CMK (cell line): ENCODE data around the gene CALHM2.
A peak's percentile ranks its signal among the peaks of the same experiment; 100 is the strongest.
"Not testable (repeated sequence)": the region's sequence is repeated elsewhere in the genome, so short reads cannot be mapped to it uniquely, and the experiment has no call there.

Experiments used
- DNase-seq: peaks from one replicate; pipeline ENCODE4 v3.0.0-alpha.2; 2010; ENCODE audit warnings: low read depth

Gene CALHM2

DNA sequence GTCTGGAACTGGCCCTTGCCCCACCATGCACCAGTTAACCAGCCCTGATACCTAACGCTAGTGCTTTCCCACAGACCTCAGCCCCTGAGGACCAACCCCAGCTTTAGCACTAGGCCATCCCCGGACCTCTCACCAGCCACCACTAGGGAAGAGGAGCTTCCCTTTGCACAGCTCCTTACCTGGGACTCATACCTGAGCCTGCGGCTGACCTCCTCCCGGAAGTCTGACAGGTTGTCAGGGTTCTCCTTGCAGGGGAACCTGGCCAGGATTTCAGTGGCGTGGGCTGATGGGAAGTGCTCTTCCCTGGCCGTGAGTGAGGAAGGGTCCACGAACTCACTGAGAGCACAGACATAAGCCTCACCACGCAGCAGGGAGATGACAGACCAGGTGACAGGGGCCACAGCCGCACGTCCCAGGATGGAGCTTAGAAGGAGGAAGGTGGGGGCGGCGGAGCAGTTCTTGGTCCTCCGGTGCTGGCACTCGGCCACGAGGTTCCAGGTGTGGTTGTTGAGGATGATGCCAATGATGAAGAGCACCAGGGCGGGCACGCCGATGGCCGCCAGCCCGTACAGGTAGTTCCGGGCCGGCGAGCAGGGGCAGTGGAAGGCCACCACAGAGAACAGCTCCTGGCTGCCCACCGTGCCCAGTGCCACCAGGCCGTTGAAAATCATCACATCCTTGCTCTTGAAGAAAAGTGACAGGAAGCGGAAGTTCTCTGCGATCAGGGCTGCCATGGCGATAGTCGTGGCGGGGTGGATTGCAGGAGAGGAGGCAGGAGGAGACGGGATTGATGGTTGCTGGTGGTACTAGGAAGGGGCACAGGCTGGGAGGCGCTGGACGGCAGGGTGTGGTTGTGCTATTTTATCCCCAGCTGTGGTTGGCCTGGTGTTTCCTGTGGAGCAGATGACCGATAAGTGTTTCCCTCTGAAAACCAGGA is 2.7 kb downstream of the CALHM2 start:
- peak; percentile 26 for DNase-seq

DNA sequence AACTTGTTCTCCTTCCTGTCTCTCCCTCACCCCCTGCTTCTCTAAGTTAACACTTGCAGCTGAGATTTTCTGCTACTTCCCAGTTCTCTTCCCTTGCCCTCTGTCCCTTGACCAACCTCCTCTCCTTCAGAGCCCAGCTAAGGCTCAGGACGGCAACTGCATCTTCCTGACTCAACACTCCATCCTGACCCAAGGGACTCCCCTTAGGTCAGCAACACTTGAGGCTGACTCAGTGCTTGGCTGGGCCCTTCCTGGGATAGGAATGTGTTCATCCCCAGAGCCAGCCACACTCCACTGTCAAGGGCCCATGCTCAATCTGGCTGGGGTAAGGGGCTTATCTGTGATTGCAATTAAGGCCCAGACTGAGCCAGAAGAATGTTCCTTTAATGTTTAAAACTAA is 3.4 kb downstream of the CALHM2 start:
- no peak for DNase-seq

DNA sequence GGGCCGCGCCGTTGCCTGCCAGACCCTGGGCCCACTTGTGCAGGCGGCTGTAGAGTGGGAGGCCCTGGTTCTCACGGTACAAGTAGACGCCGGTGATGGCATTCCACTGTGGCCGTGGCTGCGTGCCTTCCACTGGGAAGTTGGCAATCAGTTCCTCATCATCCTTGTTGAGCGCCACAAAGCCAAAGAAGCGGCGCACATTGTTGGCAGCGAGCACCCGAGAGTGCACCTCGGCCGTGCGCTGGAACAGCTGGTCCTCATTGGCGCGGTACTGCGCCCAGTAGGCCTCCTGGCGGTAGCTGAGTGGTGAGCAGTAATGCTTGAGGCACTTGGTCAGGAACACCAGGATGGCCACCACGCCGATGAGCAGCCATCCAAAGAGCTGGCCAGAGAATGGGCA is 5.0 kb downstream of the CALHM2 start:
- DNase-seq = no peak

- DNase-seq = no peak
Observed at GRCh38 chr10:103445767-103446567, 6.2 kb downstream of the CALHM2 start.

GRCh38 chr10:103445366-103445765 is 6.8 kb downstream of the CALHM2 start:
- no peak for DNase-seq

- no peak for DNase-seq
Observed at GRCh38 chr10:103444478-103444877, 7.7 kb downstream of the CALHM2 start.

- no peak for DNase-seq
Observed at GRCh38 chr10:103443475-103444185, 8.5 kb downstream of the CALHM2 start.

DNA sequence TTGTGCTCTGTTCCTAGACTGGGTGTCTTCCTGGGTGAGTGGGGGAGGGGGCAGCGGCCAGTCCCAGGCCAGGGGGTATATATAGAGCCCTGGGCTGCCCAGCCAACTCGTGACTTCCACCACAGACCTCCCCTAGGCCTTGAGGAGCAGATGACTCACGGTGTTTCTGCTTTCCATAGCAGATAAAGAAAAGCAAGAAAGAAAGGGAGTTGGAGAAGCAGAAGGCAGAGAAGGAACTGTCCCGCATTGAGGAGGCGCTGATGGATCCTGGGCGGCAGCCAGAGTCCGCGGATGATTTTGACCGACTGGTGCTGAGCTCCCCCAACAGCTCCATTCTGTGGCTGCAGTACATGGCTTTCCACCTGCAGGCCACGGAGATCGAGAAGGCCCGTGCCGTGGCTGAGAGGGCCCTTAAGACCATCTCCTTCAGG is 10.1 kb downstream of the CALHM2 start:
- no peak for DNase-seq

DNA sequence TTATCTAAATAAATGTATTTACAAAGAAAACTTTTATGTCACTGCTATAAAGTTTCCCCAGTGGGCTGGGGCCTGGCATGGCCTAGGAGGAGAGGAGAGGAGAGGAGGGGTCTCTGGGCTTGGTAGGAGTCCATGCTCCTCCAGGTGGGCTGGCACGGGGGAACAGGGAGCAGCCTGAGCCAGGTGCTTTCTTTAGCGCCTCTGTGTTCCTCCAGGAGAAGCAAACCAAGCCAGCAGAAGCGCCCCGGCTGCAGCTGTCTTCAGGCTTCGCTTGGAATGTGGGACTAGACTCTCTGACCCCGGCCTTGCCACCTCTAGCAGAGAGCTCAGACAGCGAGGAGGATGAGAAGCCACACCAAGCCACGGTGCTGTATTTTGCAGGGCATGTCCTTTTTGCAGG is 10.6 kb downstream of the CALHM2 start:
- DNase-seq = no peak

- no peak for DNase-seq
Observed at GRCh38 chr10:103441206-103441605, 11.0 kb downstream of the CALHM2 start.

GRCh38 chr10:103440416-103440815 is 11.8 kb downstream of the CALHM2 start:
- DNase-seq = no peak

DNA sequence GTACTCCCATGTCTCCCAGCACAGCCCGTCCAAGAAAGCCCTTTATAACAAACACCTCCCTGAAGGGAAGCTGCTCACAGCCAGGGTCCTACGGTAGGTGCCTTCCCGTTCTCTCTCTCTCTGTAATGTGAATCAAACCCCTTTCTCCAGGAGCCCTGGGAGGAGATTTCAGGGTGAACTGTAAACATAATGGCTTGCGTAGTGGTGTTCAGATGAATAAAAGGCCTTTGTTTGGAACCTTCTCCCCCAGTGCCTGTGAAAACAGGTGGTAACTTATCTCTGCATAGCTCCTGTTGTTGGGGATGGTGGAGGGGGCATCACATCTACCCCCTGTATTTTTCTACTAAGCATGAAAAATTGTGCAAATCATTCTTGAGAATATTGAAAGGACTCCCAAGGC is 12.4 kb downstream of the CALHM2 start:
- DNase-seq = no peak

GRCh38 chr10:103433858-103434257 is 18.3 kb downstream of the CALHM2 start:
- no peak for DNase-seq

DNA sequence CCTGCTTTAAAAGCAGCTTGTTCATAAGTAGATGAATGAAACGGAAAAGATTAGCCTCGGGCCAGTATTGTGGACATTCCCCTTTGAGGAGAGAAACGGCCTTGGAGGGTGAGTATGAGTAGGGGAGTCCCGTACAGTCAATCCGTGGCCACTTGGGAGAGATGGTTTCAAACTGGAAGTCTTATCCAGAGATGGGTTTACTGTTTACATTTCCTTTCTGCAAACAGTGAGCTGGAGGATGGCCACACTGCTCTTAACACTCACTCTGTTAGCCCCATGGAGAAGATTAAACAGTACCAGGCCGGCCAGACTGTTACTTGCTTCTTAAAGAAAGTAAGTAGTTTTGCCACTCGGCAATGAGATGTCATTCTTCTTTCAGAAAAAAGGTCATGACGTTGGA is 20.3 kb downstream of the CALHM2 start:
- no peak for DNase-seq

- no peak for DNase-seq
Observed at GRCh38 chr10:103429647-103430046, 22.5 kb downstream of the CALHM2 start.

DNA sequence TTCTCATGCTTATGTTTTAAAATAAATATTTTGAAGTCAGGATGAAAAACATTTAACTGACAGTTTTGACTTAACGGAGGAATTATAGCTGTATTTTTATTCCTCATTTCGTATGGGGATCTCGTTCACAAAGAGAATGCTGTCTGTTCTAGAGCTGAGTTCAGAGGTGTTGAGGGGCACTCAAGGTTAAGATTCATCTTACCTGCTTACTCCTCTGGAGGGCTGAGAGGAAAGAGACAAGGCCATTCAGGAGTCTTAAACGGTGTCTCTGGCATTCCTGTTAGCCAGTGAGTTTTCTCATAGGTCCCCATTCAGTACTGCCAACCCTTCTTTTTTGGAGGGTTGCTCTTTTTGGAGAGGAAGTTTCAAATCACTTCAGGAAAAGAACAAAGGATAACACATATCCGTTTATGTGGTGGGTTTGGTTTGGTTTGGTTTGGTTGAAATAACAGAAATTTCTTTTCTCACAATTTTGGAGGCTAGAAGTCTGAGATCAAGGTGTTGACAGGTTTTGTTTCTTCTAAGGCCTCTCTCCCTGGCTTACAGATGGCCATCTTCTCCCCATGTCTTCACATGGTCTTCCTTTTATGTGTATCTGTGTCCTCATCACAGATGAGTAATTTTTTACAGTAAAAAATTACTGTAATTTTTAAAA is 23.1 kb downstream of the CALHM2 start:
- DNase-seq = no peak

- no peak for DNase-seq
Observed at GRCh38 chr10:103427866-103428265, 24.3 kb downstream of the CALHM2 start.

DNA sequence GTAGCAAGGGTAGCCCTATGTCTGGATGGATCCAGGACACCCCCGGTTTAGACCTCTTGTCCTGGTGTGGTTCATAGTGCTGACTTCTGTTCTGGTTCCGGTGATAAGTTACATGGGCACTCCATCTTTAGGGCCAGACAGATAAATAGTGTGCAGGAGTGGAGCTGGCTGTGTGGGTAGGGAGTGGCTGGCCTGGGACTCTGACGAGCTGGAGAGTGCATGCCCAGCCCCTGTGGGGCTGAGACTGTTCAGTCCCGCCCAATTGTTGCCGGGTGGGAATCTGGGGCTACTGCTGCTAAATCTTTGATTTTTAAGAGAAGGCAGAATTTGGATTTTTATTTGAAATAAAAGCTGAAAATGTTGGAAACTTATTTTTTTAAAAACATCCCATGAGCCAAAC is 28.4 kb downstream of the CALHM2 start:
- no peak for DNase-seq

- DNase-seq = no peak
Observed at GRCh38 chr10:103419101-103419500, 33.1 kb downstream of the CALHM2 start.

GRCh38 chr10:103417601-103418000 is 34.6 kb downstream of the CALHM2 start:
- DNase-seq = no peak

DNA sequence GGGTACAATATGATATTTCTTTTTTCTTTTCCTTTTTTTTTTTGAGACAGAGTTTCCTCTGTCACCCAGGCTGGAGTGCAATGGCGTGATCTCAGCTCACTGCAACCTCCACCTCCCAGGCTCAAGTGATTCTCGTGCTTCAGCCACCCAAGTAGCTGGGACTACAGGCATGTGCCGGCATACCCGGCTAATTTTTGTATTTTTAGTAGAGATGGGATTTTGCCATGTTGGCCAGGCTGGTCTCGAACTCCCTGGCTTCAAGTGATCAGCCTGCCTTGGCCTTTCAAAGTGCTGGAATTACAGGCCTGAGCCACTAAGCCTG is 35.1 kb downstream of the CALHM2 start:
- not testable (repeated sequence) for DNase-seq
